MV-4-11 (cell line): Measurements from ENCODE around the gene RASSF10.
"Not testable (repeated sequence)": the region's sequence is repeated elsewhere in the genome, so short reads cannot be mapped to it uniquely, and the experiment has no call there.

Experiments used
- DNase-seq: peaks from one replicate; lab custom pipeline; 2025; lab: John Stamatoyannopoulos, UW

Gene RASSF10

DNA sequence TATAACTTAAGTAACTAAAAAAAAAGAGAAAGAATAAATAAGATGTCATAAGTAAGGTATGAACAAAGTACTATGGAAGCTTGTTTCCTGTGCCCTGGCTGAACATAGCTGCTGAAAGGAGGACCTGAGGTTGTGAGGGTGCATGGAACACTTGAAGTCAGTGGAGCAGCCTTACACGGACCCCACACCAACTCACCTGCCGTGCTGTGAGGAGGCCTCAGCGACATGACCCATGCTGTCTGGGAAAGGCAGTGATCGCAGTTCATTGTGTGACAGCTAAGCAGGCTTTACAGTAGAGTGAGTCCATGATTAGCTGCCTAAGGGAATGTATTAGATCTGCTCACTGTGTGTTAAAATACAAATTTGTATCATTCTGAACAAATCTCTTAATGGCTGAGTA, 17.6 kb downstream of the RASSF10 start:
- DNase-seq: no peak

DNA sequence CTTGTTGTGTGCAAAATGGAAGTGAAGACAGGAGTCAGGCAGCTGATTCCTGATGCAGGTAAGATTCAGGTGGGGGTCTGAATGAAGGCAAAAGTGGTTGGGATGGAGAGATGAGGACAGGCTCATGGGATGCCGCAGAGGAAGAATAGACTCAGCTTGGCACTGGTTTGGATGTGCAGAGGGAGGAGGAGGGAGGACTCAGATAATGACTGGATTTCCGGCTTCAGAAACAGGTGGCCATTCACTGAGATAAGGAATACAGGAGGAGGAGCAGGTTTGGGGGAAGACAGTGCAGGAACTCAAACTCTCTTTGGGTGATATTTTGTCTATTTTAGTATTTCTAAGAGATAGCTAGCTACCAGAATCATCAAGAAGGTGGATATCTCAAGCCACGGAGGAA, 19.2 kb downstream of the RASSF10 start:
- no peak for DNase-seq

GRCh38 chr11:13029872-13030271, 20.8 kb downstream of the RASSF10 start:
- DNase-seq: no peak

DNA sequence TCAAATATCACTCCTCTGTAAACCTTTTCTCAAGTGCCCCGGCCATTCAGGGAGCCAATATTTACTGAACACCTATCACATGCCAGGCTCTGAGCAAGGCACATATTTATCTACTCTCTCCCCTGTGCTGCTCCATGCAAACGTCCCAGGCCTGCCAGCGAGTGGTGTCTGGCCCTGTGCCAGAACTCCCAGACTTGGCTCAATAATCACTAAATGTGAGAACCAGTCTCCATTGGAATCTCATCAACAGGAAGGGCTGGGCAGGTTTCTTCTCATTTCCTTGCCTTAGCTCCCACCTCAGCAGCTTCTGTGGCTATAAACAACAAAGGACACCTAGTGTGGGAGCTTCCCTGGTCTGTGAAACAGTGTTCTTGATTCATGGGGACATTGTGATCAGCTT, 21.7 kb downstream of the RASSF10 start:
- no peak for DNase-seq

- no peak for DNase-seq
These were observed 22.2 kb downstream of the RASSF10 start for GRCh38 chr11:13031349-13031748.

DNA sequence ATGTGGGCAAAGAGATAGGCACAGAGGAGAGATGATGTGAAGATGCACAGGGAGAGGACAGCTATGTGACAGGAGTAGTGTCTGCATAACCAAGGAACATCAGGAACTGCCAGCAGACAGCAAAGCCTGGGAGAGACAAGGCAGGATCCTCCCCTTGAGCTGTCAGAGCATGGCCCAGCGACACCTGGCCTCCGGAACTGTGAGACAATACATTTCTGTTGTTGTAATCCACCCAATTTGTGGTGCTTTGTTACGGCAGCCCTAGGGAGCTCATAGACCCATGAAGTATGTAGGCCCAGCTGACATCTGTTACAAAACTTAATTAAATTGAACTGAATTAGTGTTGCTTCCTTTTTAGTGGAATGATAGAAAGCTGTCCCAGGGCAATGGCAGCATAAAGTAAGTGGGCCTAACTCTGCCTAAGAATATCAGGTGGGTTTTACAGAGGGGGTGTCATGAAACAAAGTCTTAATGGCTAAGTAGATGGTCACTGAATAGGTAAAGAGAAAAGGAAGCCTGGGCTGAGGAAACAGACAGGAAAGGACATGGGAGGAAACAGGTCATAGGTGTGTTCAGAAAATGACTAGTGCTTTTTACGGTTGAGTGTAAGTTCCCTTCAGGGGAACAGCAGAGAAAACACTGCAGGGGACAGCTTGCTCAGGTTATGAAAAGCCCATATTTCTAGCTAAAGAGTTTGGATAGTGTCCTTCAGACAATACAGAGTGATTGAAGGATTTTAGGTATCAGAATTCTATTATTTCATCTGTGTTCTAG, 24.8 kb downstream of the RASSF10 start:
- no peak for DNase-seq

DNA sequence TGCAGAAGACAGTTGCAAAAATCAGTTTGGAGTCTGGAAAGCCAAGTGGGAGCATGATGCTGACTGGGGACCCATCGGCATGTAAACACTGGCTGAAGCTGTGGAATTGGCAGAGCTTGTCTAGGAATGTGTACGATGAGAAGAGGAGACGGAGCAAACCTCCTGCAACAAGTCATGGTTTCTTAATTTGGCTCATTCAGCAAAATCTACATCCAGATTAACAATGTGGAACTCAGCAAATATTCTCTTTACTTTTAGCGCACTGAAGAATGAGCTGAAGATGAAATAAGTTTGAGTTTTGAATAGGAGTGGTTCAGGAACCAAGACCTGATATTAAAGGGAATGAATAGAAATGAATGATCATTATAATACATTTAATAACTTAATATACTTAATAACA, 26.6 kb downstream of the RASSF10 start:
- no peak for DNase-seq

- DNase-seq: no peak
These were observed 27.1 kb downstream of the RASSF10 start for GRCh38 chr11:13036235-13036634.

GRCh38 chr11:13038366-13038765, 29.2 kb downstream of the RASSF10 start:
- DNase-seq: no peak

DNA sequence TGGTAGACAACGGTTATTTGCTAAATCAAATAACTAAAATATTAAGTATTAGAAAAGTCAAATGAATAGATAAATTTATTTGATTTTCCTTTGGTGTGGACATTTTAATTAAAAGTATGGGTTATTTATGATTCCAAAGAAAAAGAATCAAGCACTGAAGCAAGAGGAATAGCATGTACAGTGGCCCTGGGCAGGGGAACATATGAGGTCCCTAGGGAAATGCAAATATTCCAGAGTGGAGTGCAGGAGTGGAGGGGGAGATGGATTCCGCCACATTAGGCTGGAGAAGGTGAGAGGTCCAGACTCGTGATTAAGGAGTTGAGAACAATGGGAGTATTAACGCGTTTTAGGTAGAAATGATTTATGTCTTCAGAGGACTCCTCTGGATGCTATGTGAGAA, 30.0 kb downstream of the RASSF10 start:
- no peak for DNase-seq

DNA sequence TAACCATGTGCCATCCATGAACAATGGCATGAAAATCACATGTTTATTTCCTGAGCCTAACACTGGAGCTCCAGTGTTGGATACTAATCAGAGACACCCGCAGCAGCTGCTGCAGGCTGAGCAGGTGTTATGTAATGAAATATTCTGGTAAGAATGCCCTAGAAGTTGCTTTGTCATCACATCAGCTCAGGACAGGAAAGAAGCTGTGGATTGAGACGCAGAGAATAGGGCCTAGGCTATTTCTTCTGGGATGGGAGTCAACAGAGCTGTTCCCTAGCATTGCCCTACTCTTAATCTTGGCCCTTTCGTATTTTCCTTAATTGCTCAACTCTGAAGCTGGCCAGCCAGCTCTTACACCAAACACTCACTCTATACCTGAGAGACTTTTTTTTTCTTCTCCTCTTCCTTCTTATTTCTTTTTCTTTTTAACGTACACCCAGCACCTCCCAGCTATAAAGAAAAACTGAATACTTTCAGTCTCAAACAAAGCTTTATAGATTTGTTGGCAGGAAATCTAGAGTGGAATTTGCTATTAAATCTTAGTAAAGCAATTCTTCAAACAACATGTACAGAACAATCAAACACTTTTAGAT, 31.9 kb downstream of the RASSF10 start:
- no peak for DNase-seq

GRCh38 chr11:13042873-13043342, 33.8 kb downstream of the RASSF10 start:
- DNase-seq: no peak

- DNase-seq: no peak
These were observed 35.0 kb downstream of the RASSF10 start for GRCh38 chr11:13043912-13044628.

DNA sequence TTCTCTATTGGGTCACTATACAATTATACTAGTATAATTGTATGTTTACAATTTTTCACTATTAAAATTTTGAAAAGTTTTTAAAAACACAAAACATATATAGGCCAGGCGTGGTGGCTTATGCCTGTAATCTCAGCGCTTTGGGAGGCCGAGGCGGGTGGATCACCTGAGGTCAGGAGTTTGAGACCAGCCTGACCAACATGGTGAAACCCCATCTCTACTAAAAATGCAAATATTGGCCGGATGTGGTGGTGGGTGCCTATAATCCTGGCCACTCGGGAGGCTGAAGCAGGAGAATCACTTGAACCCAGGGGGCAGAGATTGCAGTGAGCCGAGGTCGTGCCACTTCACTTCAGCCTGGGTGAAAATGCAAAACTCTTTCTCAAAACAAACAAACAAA, 36.0 kb downstream of the RASSF10 start:
- DNase-seq: not testable (repeated sequence)

GRCh38 chr11:13045734-13046133, 36.6 kb downstream of the RASSF10 start:
- DNase-seq: no peak

DNA sequence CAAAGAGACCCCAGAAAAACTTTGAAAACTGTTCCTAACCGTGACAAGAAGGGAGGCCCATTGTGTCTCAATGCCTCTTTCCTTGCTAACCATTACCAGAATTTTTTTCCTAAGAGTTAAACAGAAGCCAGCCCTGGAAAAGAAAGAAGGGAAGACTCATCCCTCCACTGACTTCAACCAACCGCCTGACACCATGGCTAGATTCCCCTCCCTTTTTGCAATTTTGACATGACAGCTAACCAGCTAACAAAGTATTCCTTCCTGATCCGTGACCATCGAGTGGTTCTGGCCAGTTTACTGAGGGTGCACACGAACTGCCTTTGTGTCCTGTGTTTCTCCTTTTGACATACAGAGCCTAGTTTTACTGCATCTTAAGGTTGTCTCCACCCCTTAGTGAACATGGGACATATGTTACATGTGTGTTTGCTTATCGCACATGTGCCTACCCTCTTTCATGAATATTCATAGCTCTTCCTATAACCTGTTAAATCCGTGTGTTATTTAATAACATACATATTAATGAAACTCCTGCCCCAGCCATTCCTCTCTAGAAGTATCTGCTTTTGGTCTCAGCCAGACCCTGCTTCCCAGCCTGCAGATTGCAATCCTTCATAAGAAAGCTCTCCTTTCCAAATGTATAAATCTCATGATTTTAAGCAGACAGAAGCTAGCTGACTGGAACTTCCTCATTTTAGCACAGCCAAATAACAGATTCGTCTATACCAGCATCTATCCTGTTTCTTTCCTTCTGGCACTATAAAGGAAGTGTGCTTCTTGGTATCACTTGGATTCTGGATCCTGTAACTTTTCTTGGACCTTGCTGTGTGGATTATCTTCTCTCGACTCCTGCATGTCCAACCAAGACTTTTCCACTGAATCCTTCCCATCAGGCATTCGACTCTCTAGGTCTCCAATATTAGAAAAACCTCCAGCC, 37.8 kb downstream of the RASSF10 start:
- DNase-seq: peak; percentile 34

DNA sequence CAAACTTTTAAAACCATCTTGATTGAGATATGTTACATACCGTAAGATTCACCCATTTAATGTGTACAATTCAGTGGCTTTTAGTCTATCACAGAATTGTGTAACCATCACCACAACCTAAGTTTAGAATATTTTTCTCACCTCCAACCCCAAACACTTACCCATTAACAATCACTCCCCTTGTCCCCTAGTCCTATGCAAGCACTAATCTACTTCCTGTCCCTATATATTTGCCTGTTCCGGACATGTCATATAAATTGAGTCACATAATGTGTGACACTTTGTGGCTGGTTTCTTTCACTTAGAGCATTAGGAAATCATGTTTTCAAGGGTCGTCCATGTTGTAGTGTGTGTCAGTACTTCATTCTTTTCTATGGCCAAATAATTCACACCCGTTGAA, 38.8 kb downstream of the RASSF10 start:
- DNase-seq: peak; percentile 25

DNA sequence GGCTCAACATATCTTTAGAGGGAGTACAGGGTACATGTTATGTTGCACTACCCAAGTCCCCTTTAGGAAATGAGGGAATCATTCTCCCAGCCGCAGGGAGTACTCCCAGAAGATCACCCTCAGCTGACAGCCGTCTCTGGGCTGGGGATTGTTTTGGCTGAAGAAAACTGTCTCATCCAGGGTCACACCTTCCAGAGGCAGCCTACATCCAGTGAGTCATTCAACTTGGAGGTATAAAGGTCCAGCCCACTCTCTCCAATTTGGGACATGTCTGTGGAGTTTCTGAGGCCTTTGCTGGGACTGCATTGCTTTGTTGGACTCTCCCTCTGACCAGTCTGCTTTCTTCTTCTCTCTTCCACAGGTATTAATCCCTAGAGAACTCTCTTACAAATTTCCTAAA, 42.1 kb downstream of the RASSF10 start:
- no peak for DNase-seq

DNA sequence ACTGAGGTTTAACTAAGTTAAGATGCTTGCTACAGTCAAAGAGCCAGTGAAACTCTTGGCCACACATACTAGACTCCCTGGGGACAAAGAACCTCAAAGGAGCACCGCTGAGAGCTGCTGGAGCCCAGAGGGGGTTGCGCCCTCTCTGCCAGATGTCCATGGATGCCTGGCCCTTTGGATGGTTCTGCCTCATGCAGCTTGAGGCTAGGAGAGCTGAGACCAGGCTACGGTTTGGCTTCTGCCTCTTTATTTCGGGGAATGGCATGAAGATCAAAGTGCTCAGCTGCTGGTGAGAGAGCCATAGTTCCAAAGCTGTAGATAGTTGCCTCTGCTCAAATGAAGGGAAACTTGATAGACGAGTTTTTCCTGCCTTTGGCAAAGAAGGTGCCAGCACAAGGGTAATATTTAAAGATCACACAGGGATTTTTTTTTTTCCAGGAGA, 43.0 kb downstream of the RASSF10 start:
- DNase-seq: no peak

DNA sequence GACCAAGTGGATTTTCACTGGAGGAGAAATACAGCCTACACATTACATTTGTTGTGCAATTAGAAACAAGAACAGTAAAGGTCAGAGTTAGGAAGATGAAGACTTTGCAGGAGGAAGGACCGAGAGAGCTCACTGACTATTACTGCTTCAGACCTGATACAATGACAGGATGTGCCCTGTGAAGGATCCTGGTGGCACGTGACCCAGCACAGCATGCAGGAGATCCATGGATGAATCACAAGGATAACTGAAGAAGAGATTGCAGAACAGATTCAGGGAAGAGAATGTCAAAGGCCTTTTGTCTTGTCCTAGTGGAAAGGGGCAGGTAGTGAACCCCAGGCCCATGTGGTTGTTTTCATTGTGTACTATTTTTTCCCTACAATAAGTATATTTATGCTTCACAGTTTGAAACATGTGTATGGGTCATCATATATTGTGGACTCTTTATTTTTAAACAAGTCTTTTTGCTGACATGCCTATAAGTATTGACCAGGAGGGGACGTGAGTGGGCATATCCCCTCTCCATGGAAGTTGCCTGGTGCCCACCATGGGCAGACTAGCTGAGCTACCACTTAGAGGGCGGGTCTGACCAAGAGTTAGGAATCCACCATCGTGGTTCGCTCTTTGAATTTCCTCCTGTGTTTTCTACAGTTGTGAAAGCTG, 44.3 kb downstream of the RASSF10 start:
- no peak for DNase-seq

GRCh38 chr11:13054278-13054677, 45.2 kb downstream of the RASSF10 start:
- DNase-seq: no peak
